Loucy (cell line): ENCODE measurements around the gene HSPA12B.

Experiments used
- CTCF ChIP-seq: fragments of 200-600 bp; sonication (generic); conservative IDR thresholded peaks from 2 replicates; pipeline ENCODE4 v1.5.1; 2014; ENCODE audit warnings: mild to moderate bottlenecking, antibody characterized with exemption, low read length
- EZH2phosphoT487 ChIP-seq: fragments of 200-600 bp; IDR thresholded peaks from 2 replicates; pipeline ENCODE4 v1.6.1; 2018; ENCODE audit warnings: antibody characterized with exemption, mild to moderate bottlenecking, moderate library complexity, borderline replicate concordance

GRCh38 chr20:3751305-3751674, 18.8 kb downstream of the HSPA12B start:
- TF ChIP-seq CTCF, result no peak
- no peak for TF ChIP-seq EZH2phosphoT487
